WI38 (cell line): ENCODE data around the gene UGT1A10.
"Not testable (repeated sequence)": the region's sequence is repeated elsewhere in the genome, so short reads cannot be mapped to it uniquely, and the experiment has no call there.

ENCODE experiments used
- H3K4me3 ChIP-seq: 2 replicates; pipeline ENCODE4 v1.5.1; 2011; ENCODE audit warnings: low read depth, mild to moderate bottlenecking, control low read depth, low read length
- TF ChIP-seq, protein P1 (sequence below): IDR thresholded peaks from 2 replicates; pipeline ENCODE4 v1.5.1; 2012; ENCODE audit warnings: low read depth, mild to moderate bottlenecking, control low read depth, low read length

Gene UGT1A10

DNA sequence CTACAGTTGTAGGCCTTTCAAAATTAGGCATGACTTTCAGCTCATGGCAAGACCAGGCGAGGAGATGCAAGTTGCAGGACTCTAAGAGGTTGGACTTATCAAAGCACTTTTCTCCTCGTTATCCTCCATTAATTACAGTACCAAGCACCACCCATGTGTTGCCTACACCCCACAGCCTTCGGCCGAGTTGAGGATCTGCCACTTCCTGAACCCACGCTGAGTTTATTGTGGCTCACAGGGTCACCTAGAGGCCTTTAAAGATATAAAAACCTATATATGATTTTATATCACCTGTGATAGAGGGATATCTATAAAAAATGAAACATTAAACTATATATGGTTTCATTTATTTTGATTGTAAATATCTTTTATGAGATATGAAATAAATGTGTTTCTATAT is 2.6 kb downstream of the UGT1A10 start:
- H3K4me3 ChIP-seq, result no peak overlapping the region
- TF ChIP-seq, protein P1, sequence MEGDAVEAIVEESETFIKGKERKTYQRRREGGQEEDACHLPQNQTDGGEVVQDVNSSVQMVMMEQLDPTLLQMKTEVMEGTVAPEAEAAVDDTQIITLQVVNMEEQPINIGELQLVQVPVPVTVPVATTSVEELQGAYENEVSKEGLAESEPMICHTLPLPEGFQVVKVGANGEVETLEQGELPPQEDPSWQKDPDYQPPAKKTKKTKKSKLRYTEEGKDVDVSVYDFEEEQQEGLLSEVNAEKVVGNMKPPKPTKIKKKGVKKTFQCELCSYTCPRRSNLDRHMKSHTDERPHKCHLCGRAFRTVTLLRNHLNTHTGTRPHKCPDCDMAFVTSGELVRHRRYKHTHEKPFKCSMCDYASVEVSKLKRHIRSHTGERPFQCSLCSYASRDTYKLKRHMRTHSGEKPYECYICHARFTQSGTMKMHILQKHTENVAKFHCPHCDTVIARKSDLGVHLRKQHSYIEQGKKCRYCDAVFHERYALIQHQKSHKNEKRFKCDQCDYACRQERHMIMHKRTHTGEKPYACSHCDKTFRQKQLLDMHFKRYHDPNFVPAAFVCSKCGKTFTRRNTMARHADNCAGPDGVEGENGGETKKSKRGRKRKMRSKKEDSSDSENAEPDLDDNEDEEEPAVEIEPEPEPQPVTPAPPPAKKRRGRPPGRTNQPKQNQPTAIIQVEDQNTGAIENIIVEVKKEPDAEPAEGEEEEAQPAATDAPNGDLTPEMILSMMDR, result no peak

DNA sequence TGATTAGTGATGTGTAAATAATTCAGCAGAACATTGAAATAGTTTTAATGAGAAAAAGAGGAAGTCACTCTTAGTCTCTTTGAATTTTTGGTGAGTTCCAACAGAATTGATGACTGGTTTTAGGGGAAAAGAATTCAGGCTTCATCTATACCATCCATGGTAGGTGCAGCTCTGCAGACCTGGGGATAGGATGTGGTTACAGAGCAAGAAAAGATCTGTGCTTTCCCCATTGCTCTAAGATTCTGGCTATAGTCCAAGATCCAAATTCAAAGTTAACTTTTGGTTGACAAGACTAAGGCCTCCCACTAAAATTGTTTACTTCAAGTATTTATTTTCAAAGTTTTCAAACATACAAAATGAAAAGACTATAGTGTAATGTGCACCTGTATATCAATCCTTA is 3.6 kb downstream of the UGT1A10 start:
- TF ChIP-seq, protein P1, result no peak
- H3K4me3 ChIP-seq, result no peak overlapping the region

GRCh38 chr2:233643128-233643527 is 6.9 kb downstream of the UGT1A10 start:
- TF ChIP-seq, protein P1, result no peak
- no peak overlapping the region for H3K4me3 ChIP-seq

GRCh38 chr2:233646033-233646432 is 9.8 kb downstream of the UGT1A10 start:
- not testable (repeated sequence) for H3K4me3 ChIP-seq

DNA sequence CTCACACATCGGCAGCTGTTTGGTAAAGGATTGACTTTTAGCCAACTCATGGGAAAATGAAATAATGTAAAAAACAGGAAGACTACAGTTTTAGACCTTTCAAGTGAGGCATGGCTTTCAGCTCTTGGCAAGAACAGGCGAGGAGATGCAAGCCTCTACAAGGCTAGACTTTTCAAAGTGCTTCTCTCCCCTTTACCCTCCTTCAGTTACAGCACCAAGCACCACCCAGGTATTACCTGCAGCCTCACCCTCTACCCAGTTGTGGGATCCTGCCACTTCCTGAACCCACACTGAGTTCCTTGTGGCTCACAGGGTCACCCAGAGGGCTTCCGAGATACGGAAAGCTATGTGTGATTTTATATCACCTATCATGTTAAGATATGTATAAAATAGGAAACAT is 14.7 kb downstream of the UGT1A10 start:
- TF ChIP-seq, protein P1, result no peak
- H3K4me3 ChIP-seq, result no peak overlapping the region

DNA sequence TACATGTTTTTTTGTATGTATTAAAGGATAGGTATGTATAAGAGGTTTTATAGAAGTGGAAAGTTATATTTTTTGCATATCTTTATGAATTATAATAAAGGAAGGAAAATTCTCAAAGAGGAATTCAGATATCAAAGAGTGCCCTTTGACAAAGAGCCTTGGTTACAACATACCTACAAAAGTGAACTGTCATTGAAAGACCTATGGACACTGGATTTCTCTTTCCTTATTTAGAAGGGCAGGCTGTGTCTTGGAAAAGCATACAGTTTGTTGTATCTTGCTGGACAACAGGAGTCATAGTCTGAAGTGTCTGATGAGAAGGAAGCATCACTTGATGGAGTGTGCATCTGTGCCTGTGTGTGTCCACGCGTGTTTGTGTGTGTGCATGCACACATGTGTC is 15.2 kb downstream of the UGT1A10 start:
- TF ChIP-seq, protein P1, result no peak
- H3K4me3 ChIP-seq, result no peak overlapping the region

- TF ChIP-seq, protein P1, result no peak
- H3K4me3 ChIP-seq, result no peak overlapping the region
Measured at GRCh38 chr2:233654501-233654900, 18.3 kb downstream of the UGT1A10 start.

DNA sequence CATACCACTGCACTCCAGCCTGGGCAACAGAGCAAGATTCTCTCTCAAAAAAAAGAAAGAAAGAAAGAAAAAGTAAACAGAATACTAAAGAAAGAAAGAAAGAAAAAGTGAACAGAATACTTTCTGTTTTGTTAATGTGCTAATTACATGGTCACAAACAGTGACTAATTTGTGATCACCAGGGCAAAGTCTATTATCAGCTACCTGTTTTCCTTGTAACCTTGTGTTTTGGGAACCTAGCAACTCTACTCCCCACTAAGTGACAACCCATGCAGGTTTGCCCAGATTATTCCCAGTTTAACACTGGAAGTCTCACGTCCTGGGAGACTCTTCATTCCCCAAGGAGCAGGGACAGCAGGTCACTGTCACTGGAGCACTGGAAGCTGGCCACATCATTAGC is 18.8 kb downstream of the UGT1A10 start:
- TF ChIP-seq, protein P1, result no peak
- no peak overlapping the region for H3K4me3 ChIP-seq

GRCh38 chr2:233655943-233656342 is 19.7 kb downstream of the UGT1A10 start:
- H3K4me3 ChIP-seq, result not testable (repeated sequence)
